GM10266 (cell line): ENCODE data around the gene PRRT4.

Experiments used
- DNase-seq: peaks from one replicate; pipeline ENCODE4 v3.0.0; 2012; ENCODE audit errors: extremely low spot score
- CTCF ChIP-seq: IDR thresholded peaks from 2 replicates; pipeline ENCODE4 v1.5.1; 2012; ENCODE audit warnings: mild to moderate bottlenecking, low read depth; ENCODE audit not compliant: control insufficient read depth, insufficient read depth; ENCODE audit errors: missing control alignments

The PRRT4 gene

GRCh38 chr7:128388145-128388485, 26.6 kb upstream of the PRRT4 start:
- TF ChIP-seq CTCF, result no peak

GRCh38 chr7:128387216-128388144, 26.0 kb upstream of the PRRT4 start:
- TF ChIP-seq CTCF, result peak; percentile 79
- peak; percentile 88 for DNase-seq

More at GRCh38 chr7:128388145-128388485, 26.6 kb upstream of the PRRT4 start:
- DNase-seq, result no peak

GRCh38 chr7:128385988-128386925, 24.8 kb upstream of the PRRT4 start:
- no peak for TF ChIP-seq CTCF
- DNase-seq, result no peak

DNA sequence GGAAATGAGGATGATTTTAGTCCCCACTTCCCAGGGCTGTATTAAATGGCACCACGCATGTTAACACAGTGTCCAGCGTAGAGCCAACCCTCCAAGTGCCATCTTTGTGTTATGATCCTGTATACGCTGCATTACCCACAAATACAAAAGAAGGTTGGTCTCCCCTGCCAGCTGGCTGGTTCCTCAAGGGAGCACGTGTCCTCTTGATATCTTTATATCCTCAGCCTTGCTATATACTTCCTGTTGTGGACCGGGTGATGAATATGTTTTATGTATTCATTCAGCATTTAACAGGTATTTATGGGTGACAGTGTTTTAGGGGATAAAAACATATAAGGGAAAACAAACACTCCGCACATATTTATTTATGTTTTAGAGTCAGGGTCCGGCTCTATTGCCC, 23.2 kb upstream of the PRRT4 start:
- DNase-seq, result no peak
- TF ChIP-seq CTCF, result no peak

DNA sequence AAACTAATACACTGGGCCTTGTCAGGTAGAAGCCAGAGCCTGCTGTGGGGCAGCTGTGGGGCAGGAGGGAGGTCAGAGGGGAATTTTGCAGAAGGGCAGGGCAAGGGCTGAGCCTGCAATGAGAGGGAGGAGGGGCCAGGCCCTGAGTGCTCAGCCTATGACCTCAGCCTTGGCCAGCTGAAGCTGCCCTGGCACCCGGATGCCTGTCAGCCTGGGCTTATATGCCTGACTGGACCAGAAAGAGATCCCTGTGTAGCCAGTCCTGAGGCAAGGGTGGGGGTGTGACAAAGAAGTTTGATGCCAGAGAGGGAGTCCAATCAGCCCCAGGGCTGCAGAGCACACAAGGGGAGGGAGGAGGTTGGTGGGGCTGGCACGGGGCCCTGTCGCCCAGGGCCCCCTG, 22.3 kb upstream of the PRRT4 start:
- DNase-seq, result no peak
- no peak for TF ChIP-seq CTCF

- DNase-seq, result no peak
- TF ChIP-seq CTCF, result peak; percentile 50
Observed at GRCh38 chr7:128381161-128381821, 19.8 kb upstream of the PRRT4 start.
